ENCODE data around the gene STK4.

STK4 gene

DNA sequence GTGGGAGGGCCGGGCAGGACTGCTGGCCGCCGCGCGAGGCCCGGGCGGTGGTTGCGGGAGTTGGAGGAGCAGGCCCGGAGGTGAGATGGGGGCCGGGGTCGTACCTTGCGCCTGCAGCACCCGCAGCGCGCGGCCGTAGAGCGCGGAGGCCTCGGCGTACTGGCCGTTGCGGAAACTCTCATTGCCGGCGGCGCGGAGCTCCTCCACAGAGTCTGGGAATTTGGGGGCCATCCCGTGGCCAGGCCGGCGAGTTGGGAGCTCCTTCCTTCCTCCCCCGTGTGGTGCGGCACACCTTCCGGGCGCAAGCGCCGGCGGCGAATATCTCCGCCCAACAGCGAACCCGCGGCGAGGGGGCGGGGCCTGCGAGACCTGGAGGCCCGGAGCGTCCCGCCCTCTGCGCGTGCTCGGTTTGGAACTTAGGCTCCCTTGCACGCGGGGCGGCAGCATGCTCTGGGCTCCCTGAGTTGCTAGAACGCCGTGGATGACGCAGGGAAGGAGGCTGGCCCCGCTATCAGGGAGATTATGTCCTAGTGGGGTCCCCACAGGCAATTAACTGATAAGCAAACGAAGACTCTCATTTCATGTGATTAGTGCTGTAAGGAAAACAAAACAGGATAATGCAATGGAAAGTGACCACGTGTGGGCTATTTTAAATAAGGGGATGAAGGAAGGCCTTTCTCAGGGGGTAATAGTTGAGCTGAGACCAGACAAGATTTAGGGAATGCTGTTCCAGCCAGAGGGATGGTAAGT, 6.0 kb upstream of the STK4 start, which contains the start of gene TOMM34:
TSS of gene TOMM34 (minus strand) at position 295 of the 750 bp plus-strand sequence. CDS start at position 231, 64 bp downstream.
- Histone ChIP-seq H3K9ac (ENCODE audit: insufficient read length, low read depth) (peak within 1 kb of the TSS; percentile 93), H3K9me3 (ENCODE audit: insufficient read depth, low read length) (no peaks in the 10 kb centered on the region), H3K4me3 (ENCODE audit: insufficient read length, low read depth) (peak within 1 kb of the TSS; percentile 45), H3K4me1 (ENCODE audit: insufficient read depth, insufficient read length) (no peaks in the 10 kb centered on the region), H3K36me3 (ENCODE audit: insufficient read depth, insufficient read length, low read length) (peaks cover 34% of the 10 kb centered on the region), H3K27me3 (ENCODE audit: insufficient read depth, insufficient read length) (peaks cover 3% of the 10 kb centered on the region)
- peak; percentile 93 for DNase-seq (ENCODE audit: low read depth, low spot score)
- no peak for TF ChIP-seq YY1 (IDR thresholded peaks at IDR 0.05; ENCODE audit: insufficient read depth, insufficient read length)
- TF ChIP-seq ZNF274 (IDR thresholded peaks at IDR 0.05; ENCODE audit: low read depth, low read length): no peak
- TF ChIP-seq SUZ12 (IDR thresholded peaks at IDR 0.05; ENCODE audit: extremely low read depth, insufficient read depth, insufficient read length): no peak

DNA sequence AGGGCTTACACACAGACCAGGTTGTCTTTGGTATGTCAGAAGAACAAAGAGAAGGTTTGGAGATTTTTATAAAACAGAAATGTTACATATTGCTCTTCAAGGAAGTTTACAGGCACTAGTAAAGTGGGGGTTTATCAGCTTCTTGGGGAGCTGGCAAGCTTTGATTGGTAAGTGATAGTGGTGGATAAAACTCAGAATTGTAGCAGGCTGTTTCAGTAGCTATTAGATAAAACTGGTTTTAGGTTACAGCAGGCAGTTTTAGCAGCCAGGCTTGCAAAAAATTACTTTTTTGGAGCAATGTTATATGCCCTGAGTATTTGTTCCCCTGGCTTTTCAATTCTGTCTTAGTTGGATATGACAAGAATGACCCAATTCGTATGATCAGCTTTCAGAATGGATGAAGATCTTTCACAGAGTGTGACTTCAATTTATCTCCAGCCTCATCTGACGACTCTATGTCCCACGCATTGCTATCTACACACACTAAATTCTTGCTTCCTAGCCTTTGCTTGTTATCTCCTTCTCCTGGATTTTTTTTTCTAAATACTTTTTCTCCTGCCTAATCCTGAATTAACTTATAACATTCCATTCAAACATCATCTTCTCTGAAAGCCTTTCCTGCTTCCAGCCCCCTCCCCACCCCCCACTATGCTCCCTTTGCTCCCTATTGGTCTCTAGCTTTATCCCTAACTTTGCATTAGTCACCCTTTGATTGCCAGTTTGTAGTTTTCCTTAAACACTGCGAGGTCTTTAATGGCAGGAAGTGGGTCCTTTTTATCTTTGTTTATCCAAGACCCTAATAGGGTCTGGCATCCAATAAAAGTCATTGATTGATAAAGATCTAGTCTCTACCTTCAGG, 5.1 kb upstream of the STK4 start:
- H3K9me3 ChIP-seq (ENCODE audit: insufficient read depth, low read length): no peaks in the 10 kb centered on the region
- TF ChIP-seq YY1 (IDR thresholded peaks at IDR 0.05; ENCODE audit: insufficient read depth, insufficient read length) (no peak), SUZ12 (IDR thresholded peaks at IDR 0.05; ENCODE audit: extremely low read depth, insufficient read depth, insufficient read length) (no peak), ZNF274 (IDR thresholded peaks at IDR 0.05; ENCODE audit: low read depth, low read length) (no peak)
- H3K4me1 ChIP-seq (ENCODE audit: insufficient read depth, insufficient read length): no peaks in the 10 kb centered on the region
- H3K27me3 ChIP-seq (ENCODE audit: insufficient read depth, insufficient read length): peaks cover 4% of the 10 kb centered on the region
- no peak overlapping the region for H3K4me3 ChIP-seq (ENCODE audit: insufficient read length, low read depth)
- peaks cover 25% of the 10 kb centered on the region for H3K36me3 ChIP-seq (ENCODE audit: insufficient read depth, insufficient read length, low read length)
- no peak overlapping the region for H3K9ac ChIP-seq (ENCODE audit: insufficient read length, low read depth)
- no peak for DNase-seq (ENCODE audit: low read depth, low spot score)

DNA sequence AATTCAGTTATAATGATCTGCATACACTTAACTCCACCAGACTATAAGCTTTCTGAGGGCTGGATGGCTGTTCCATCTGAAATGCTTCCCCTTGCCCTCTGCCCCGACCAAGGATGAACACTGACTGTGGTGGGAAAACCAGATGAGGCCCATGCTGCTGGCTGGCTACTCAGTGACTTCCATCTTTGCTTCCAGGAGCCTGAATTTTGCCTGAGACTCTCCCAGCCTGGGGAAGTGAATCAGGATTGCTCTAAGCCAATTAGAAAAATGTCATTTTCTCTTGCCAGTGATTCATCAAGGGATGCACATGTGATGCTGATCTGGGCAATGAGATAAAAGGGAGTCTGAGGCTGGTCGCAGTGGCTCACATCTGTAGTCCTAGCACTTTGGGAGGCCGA, 4.4 kb upstream of the STK4 start:
- Histone ChIP-seq H3K4me3 (ENCODE audit: insufficient read length, low read depth) (no peak overlapping the region), H3K36me3 (ENCODE audit: insufficient read depth, insufficient read length, low read length) (peaks cover 20% of the 10 kb centered on the region), H3K27me3 (ENCODE audit: insufficient read depth, insufficient read length) (peaks cover 4% of the 10 kb centered on the region), H3K9ac (ENCODE audit: insufficient read length, low read depth) (no peak overlapping the region), H3K9me3 (ENCODE audit: insufficient read depth, low read length) (no peaks in the 10 kb centered on the region), H3K4me1 (ENCODE audit: insufficient read depth, insufficient read length) (no peaks in the 10 kb centered on the region)
- no peak for TF ChIP-seq YY1 (IDR thresholded peaks at IDR 0.05; ENCODE audit: insufficient read depth, insufficient read length)
- TF ChIP-seq ZNF274 (IDR thresholded peaks at IDR 0.05; ENCODE audit: low read depth, low read length): no peak
- no peak for TF ChIP-seq SUZ12 (IDR thresholded peaks at IDR 0.05; ENCODE audit: extremely low read depth, insufficient read depth, insufficient read length)
- DNase-seq (ENCODE audit: low read depth, low spot score): no peak

DNA sequence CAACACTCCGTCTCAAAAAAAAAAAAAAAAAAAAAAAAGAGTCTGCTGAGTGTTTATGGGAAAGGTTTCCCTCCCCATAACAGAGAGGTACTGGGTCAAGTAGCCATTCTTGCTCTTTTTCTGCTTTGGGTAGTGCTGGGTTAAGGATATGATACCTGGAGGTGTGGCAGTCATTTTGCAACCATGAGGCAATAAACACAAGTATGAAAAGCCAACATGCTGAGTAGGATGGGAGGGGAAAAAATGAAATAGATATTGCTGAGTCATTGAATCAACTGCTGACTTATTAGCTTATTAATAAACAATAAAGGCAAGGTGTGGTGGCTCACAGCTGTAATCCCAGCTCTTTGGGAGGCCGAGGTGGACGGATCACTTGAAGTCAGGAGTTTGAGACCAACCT, 3.8 kb upstream of the STK4 start:
- no peaks in the 10 kb centered on the region for H3K9me3 ChIP-seq (ENCODE audit: insufficient read depth, low read length)
- no peak for DNase-seq (ENCODE audit: low read depth, low spot score)
- TF ChIP-seq SUZ12 (IDR thresholded peaks at IDR 0.05; ENCODE audit: extremely low read depth, insufficient read depth, insufficient read length) (no peak), YY1 (IDR thresholded peaks at IDR 0.05; ENCODE audit: insufficient read depth, insufficient read length) (no peak), ZNF274 (IDR thresholded peaks at IDR 0.05; ENCODE audit: low read depth, low read length) (no peak)
- peaks cover 13% of the 10 kb centered on the region for H3K36me3 ChIP-seq (ENCODE audit: insufficient read depth, insufficient read length, low read length)
- H3K27me3 ChIP-seq (ENCODE audit: insufficient read depth, insufficient read length): peaks cover 4% of the 10 kb centered on the region
- H3K4me1 ChIP-seq (ENCODE audit: insufficient read depth, insufficient read length): peaks cover 2% of the 10 kb centered on the region
- H3K9ac ChIP-seq (ENCODE audit: insufficient read length, low read depth): no peak overlapping the region
- H3K4me3 ChIP-seq (ENCODE audit: insufficient read length, low read depth): no peak overlapping the region

DNA sequence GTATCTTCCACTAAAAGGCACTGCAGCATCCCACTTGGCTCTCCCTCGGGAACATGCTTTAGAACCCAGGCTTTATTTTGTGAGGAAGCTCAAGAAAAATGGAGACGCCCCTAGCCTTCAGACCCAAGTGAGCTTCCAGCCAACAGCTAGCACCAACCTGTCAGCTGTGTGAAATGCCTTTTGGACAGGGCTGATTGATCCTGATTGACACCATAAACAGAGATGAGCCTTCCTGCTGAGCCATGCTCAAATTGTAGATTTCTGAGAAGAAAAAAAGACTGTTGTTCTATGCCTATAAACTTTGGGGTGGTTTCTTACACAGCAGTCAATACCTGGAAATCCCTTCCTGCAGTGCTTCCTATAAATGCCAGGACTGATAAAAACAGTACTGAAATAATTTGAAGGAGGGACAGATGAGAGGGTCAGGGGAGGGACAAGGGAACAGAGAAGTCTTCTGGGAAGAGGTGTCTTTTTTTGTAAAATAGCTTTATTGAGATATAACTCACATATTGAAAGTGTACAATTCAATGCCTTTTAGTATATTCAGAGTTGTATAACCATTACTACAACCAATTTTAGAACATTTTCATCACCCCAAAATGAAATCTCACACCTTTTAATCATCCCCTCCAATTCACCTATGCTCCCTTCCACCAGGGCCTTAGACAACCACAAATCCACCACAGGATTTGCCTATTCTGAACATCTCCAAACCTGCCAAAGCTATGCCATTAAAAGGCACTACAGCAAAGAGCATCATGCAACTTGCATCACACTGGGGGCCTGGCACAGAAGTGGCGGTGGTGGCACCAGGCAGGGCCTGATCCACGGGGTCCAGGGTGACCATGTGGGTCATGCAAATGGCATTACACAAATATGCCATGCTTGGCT, 2.7 kb upstream of the STK4 start:
- no peak overlapping the region for H3K4me3 ChIP-seq (ENCODE audit: insufficient read length, low read depth)
- peaks cover 3% of the 10 kb centered on the region for H3K36me3 ChIP-seq (ENCODE audit: insufficient read depth, insufficient read length, low read length)
- peaks cover 4% of the 10 kb centered on the region for H3K27me3 ChIP-seq (ENCODE audit: insufficient read depth, insufficient read length)
- H3K9ac ChIP-seq (ENCODE audit: insufficient read length, low read depth): no peak overlapping the region
- TF ChIP-seq YY1 (IDR thresholded peaks at IDR 0.05; ENCODE audit: insufficient read depth, insufficient read length) (no peak), SUZ12 (IDR thresholded peaks at IDR 0.05; ENCODE audit: extremely low read depth, insufficient read depth, insufficient read length) (no peak), ZNF274 (IDR thresholded peaks at IDR 0.05; ENCODE audit: low read depth, low read length) (no peak)
- peaks cover 2% of the 10 kb centered on the region for H3K4me1 ChIP-seq (ENCODE audit: insufficient read depth, insufficient read length)
- no peaks in the 10 kb centered on the region for H3K9me3 ChIP-seq (ENCODE audit: insufficient read depth, low read length)
- no peak for DNase-seq (ENCODE audit: low read depth, low spot score)

DNA sequence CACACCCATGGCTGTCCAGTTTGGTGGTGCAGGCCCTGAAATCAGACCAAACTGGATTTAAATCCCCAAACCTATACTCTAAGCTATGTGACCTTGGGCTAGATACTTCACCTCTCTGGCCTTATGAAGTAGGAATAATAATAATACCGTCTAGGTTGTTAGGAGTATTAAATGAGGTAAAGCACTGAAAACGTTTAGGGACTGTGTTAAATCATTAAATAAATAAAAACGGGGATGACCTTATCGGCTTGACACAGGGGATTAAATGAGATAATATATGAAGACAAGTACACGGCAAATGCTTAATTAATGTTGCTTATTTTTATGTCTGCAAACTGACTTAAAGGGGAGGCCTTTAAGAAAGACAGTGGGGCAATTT, 672 bp upstream of the STK4 start:
- TF ChIP-seq SUZ12 (IDR thresholded peaks at IDR 0.05; ENCODE audit: extremely low read depth, insufficient read depth, insufficient read length) (no peak), ZNF274 (IDR thresholded peaks at IDR 0.05; ENCODE audit: low read depth, low read length) (no peak), YY1 (IDR thresholded peaks at IDR 0.05; ENCODE audit: insufficient read depth, insufficient read length) (no peak)
- peaks cover 2% of the 10 kb centered on the region for H3K4me1 ChIP-seq (ENCODE audit: insufficient read depth, insufficient read length)
- H3K9me3 ChIP-seq (ENCODE audit: insufficient read depth, low read length): no peaks in the 10 kb centered on the region
- peak overlapping the region; percentile 75 for H3K9ac ChIP-seq (ENCODE audit: insufficient read length, low read depth)
- H3K4me3 ChIP-seq (ENCODE audit: insufficient read length, low read depth): peak overlapping the region; percentile 94
- H3K27me3 ChIP-seq (ENCODE audit: insufficient read depth, insufficient read length): peaks cover 4% of the 10 kb centered on the region
- no peak for DNase-seq (ENCODE audit: low read depth, low spot score)
- H3K36me3 ChIP-seq (ENCODE audit: insufficient read depth, insufficient read length, low read length): no peaks in the 10 kb centered on the region

Measured in NT2/D1 (cell line).